Activated CD4-positive, alpha-beta T cell treated with anti-CD3 and anti-CD28 coated beads for 48 hours (primary cell): ENCODE results near the gene MARF1.
A peak's percentile ranks its signal among the peaks of the same experiment; 100 is the strongest.
"Not testable (repeated sequence)": the region's sequence is repeated elsewhere in the genome, so short reads cannot be mapped to it uniquely, and the experiment has no call there.

Experiments
- DNase-seq: peaks from one replicate; pipeline ENCODE4 v3.0.0-alpha.2; 2020

MARF1 gene

GRCh38 chr16:15598648-15599190 is 44.2 kb downstream of the MARF1 start:
- peak; percentile 24 for DNase-seq

- DNase-seq, result no peak
Observed at GRCh38 chr16:15597822-15598647, 44.9 kb downstream of the MARF1 start.

- DNase-seq, result no peak
Observed at GRCh38 chr16:15597135-15597534, 45.8 kb downstream of the MARF1 start.

GRCh38 chr16:15594711-15595320 is 48.1 kb downstream of the MARF1 start:
- DNase-seq, result no peak

- no peak for DNase-seq
Observed at GRCh38 chr16:15593235-15593634, 49.7 kb downstream of the MARF1 start.

GRCh38 chr16:15592324-15592723 is 50.6 kb downstream of the MARF1 start:
- DNase-seq, result no peak

- DNase-seq, result no peak
Observed at GRCh38 chr16:15587152-15587825, 55.7 kb downstream of the MARF1 start.

GRCh38 chr16:15586716-15587115 is 56.2 kb downstream of the MARF1 start:
- no peak for DNase-seq

- no peak for DNase-seq
Observed at GRCh38 chr16:15585956-15586355, 57.0 kb downstream of the MARF1 start.

- no peak for DNase-seq
Observed at GRCh38 chr16:15583526-15583925, 59.4 kb downstream of the MARF1 start.

- DNase-seq, result no peak
Observed at GRCh38 chr16:15581127-15581815, 61.7 kb downstream of the MARF1 start.

- DNase-seq, result no peak
Observed at GRCh38 chr16:15578824-15579223, 64.1 kb downstream of the MARF1 start.

- DNase-seq, result no peak
Observed at GRCh38 chr16:15576960-15577958, 65.7 kb downstream of the MARF1 start.

GRCh38 chr16:15575293-15576049 is 67.5 kb downstream of the MARF1 start:
- DNase-seq, result no peak

- no peak for DNase-seq
Observed at GRCh38 chr16:15574614-15574948, 68.4 kb downstream of the MARF1 start.

GRCh38 chr16:15573896-15574613 is 68.9 kb downstream of the MARF1 start:
- DNase-seq, result not testable (repeated sequence)

- no peak for DNase-seq
Observed at GRCh38 chr16:15573274-15573895, 69.6 kb downstream of the MARF1 start.

- peak; percentile 56 for DNase-seq
Observed at GRCh38 chr16:15572329-15573001, 70.5 kb downstream of the MARF1 start.

- no peak for DNase-seq
Observed at GRCh38 chr16:15571557-15571956, 71.4 kb downstream of the MARF1 start.
